NCI-H2196 treated with DMSO at 0.1 percent for 48 hours (cell line): Measurements from ENCODE around the gene SOCS6.

Experiments used
- DNase-seq: peaks from one replicate; lab custom pipeline; 2025; ENCODE audit not compliant: unreplicated experiment; lab: John Stamatoyannopoulos, UW

SOCS6 gene

GRCh38 chr18:70288171-70288850 lies 534 bp upstream of the SOCS6 start:
- no peak for DNase-seq

DNA sequence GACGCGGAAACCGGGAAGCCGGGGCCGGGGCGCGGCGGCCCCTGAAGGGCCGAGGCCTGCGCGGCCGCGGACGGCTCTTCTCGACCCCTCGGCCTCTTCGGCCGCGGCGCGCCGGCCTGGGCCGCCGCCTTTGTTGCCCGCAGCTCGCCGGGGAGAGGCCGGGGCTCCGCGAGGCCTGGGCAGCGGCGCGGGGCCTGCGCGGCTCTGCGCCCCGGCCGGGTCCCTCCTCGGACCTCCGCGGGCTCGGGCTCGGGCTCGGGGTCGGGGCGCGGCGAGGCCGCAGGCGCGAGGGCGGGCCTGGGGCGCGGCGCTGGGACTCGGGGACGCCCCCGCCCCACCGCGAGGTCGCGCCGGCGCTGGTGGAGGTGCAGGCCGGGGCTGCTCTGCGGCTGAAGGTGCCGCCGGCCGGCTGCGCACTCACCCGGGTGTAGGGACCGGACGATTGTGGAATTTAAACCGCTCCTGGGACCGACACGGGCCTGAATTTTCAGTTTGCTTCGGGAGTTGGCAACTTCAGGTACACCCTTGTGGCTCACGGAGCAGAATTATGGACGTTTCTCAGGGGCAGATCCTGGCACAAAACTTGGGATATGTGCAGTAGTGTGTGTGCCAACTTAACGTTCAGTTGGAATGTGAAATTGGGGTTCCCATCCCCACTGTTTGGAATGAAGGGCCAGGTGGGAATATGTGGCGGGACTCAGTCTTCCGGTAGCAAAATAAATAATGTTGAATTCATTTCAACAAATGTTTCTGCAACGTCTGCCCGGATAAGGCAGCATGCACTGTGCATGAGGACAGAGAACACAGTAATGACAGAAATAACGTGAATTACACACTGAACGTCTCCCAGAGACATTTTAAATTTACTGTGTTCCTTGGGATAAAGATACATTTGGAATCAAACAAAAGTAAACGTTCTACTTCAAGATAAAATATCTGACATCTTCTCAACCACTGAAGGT lies 787 bp downstream of the SOCS6 start:
- no peak for DNase-seq

- DNase-seq: no peak
Observed at GRCh38 chr18:70290482-70291294, 1.8 kb downstream of the SOCS6 start.

DNA sequence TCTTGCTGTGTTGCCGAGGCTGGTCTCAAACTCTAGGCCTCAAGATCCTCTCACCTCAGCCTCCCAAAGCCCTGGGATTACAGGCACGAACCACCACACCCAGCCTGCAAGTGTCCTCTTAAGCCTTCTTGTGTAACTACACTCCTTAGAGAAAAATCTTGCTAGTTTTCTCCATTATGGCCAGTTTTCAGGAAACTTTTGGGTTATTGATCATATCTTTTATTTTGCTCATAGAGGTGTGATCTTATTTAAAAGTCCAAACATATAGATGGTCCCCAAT lies 2.4 kb downstream of the SOCS6 start:
- DNase-seq: no peak

- DNase-seq: no peak
Observed at GRCh38 chr18:70292628-70293027, 3.8 kb downstream of the SOCS6 start.

- no peak for DNase-seq
Observed at GRCh38 chr18:70293166-70293565, 4.3 kb downstream of the SOCS6 start.

- DNase-seq: no peak
Observed at GRCh38 chr18:70294471-70295191, 5.8 kb downstream of the SOCS6 start.

- DNase-seq: no peak
Observed at GRCh38 chr18:70295192-70296188, 6.6 kb downstream of the SOCS6 start.

- no peak for DNase-seq
Observed at GRCh38 chr18:70296289-70296688, 7.4 kb downstream of the SOCS6 start.

- DNase-seq: no peak
Observed at GRCh38 chr18:70296781-70297180, 7.9 kb downstream of the SOCS6 start.

DNA sequence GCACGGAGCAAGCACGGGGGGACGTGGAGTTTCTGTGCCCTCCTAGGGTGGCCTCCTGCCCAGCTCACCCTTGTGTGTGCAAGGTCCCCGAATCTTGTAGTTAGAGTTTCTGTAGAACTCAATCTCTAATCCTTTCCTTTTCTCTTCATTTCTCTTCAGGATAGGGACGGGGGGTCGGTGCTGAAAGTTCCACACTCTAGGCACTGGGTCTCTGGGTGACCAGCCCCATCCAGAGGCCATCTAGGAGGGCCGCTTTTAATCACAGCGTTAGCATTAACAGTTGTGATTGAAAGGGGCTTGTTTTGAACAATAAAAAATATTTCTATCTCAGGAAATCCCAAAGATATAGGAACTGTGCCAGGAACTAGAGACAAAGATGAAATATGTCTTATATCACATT lies 10.5 kb downstream of the SOCS6 start:
- no peak for DNase-seq

DNA sequence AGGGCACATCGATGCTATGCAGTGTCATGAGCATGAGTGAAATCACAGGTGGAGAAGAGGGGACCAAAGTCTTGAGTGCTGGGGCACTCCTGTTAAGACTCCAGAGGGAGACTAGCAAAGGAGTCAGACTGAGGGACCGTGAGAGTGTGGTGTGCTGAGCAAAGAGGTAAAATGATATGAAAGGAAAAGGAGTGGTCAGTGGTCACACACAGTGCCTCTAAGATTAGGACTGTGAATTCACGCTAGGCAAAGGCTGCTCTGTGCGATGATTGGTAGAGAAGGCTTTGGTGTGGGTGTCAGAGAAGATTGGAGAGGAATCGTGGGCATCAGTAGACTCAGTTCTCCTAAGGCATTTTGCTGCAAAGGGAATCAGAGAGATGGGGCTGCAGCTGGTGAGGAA lies 12.8 kb downstream of the SOCS6 start:
- no peak for DNase-seq

DNA sequence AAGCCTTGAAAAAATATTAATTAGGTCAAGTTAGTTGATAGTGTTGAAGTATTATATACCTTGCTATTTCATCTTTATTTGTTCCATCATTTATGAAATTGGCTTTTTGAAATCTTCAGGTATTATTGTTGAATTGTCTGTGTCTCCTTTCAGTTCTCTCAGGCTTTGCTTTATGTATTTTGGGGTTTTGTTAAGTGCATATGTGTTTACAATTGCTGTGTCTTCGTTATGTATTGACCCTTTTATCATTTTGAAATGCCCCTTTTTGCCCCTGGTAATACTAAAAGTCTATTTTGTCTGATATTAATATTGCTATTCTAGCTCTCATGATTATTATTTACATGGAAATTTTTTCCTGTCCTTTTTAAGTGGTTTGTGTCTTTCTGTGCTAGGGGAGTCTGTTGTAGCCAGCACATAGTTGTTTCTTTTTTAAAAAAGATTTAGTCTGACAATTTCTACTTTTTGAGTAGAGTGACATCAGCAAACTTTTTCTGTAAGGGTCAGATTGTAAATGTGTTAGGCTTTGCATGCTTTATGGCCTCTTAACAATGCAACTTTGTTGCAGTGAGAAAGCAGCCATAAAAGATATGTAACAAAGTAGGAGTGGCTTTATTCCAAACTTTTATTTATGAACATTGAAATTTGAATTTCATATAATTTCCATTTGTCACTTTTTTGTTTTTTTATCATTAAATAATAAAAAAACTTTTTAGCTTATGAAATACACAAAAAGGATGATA lies 19.9 kb downstream of the SOCS6 start:
- no peak for DNase-seq

DNA sequence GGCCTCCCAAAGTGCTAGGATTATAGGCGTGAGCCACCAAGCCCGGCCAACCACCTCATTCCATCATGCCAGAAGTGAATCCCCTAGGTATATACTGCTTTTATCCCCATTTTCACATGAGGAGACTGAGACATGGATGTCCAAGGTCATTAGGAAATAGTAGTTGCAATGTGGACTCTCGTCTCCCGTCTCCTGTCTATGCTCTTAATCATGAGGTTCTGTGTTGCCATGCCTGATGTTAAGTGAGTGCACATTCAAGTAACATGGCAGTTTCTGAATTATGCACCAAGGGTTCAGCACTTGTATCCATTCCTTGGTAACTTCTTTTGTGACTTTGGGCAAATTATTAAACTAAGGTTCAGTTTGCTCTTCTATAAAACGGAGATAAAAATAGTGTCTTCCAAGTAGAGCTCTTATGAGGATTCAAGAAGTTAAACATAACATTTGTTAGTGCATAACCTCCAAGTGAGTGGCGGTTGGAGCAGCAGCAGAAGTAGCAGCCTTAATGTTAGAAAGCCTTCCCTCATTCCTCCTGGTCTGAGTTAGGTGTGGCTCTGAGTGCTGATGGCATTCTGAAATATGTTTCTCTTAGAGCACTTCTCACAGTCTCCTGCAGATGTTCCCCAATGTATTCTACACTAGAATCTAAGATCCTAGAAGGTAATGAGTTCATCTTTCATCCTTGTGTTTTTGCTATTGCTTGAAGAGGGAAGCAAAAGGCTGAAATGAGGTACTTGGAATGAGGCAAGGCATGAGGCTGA lies 21.9 kb downstream of the SOCS6 start:
- no peak for DNase-seq

GRCh38 chr18:70311726-70312125 lies 22.9 kb downstream of the SOCS6 start:
- DNase-seq: no peak

- DNase-seq: no peak
Observed at GRCh38 chr18:70313640-70314039, 24.8 kb downstream of the SOCS6 start.

DNA sequence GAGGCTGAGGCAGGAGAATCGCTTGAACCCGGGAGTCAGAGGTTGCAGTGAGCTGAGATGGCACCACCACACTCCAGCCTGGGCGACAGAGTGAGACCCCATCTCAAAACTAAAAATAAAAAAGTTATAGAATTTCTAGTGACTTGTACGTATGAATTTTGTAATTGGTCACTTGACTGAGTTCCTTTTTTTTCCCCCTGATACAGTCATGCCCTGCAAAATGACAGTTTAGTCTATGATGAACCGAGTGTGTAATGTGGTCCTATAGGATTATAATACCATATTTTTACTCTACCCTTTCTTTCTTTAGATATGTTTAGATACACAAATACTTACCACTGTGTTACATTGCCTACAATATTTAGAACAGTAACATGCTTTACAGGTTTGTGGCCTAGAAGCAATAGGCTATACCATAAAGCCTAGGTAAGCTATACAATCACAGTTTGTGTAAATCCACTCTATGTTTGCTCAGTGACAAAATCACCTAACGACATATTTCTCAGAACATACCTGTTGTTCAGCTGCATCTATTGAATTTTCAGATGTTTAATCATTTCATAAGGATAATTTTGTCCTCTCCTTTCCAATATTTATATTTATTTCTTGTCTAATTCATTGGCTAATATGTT lies 25.4 kb downstream of the SOCS6 start:
- DNase-seq: no peak

- DNase-seq: no peak
Observed at GRCh38 chr18:70319187-70319586, 30.3 kb downstream of the SOCS6 start.
